Panc1 (cell line): ENCODE results near the gene ADAP2.

Experiments used
- CTCF ChIP-seq: fragments of 450-650 bp; IDR thresholded peaks from 2 replicates; pipeline ENCODE4 v1.5.1; 2017; ENCODE audit warnings: mild to moderate bottlenecking
- POLR2AphosphoS5 ChIP-seq: IDR thresholded peaks from 2 replicates; pipeline ENCODE4 v1.6.1; 2012; ENCODE audit warnings: mild to moderate bottlenecking, low read depth, low read length, moderate library complexity
- SIN3A ChIP-seq: IDR thresholded peaks from 2 replicates; pipeline ENCODE4 v1.6.1; 2012; ENCODE audit warnings: low read depth, mild to moderate bottlenecking, low read length, moderate library complexity, borderline replicate concordance; ENCODE audit not compliant: insufficient read depth
- TCF7L2 ChIP-seq: IDR thresholded peaks from 2 replicates; pipeline ENCODE4 v1.6.1; 2011; ENCODE audit warnings: mild to moderate bottlenecking, low read depth, low read length, inconsistent platforms
- TF ChIP-seq, protein P1 (sequence below), 2 experiments: IDR thresholded peaks; 2 replicates each; pipeline ENCODE4 v1.6.1; 2011 to 2012; ENCODE audit warnings: low read depth in 2 of 2, control low read depth in 1 of 2, low read length in 1 of 2, mild to moderate bottlenecking in 1 of 2, moderate library complexity in 1 of 2; ENCODE audit not compliant: insufficient read depth in 1 of 2

DNA sequence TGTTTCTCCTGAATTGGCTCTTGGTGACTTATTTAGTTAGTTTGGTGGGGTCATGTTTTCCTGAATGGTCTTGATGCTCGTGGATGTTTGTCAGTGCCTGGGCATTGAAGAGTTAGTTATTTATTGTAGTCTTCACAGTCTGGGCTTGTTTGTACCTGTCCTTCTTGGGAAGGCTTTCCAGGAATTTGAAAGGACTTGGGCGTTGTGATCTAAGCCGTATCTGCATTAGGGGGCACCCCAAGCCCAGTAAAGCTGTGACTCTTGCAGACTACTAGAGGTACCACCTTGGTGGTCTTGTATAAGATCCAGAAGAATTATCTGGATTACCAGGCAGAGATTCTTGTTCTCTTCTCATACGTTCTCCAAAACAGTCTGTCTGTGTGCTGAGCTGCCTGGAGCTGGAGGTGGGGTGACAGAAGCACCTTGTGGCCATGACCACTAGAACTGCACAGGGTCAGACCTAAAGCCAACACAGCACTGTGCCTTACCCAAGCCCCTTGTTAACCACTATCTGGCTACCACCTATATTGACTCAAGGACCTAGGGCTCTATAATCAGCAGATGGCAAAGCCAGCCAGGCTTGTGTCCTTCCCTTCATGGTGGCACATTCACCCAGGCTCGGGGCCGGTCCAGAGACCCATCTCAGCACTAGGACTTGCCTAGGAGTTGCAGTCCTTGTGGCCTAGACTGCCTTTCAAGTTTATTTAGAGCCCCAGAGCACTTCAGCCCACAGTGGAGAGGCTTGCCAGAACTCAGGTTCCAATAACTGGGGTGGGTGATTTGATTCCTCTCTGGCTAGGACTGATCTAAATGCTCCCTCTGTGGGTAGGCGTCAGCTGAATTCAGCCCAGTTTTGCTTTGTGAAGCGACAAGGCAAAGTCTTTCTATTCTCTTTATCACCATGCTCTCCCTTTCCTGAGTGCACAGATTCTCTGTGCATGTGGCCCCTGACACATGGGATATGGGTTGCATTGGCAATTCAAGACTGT is 60.1 kb downstream of the ADAP2 start:
- TF ChIP-seq CTCF: no peak
- no peak for TF ChIP-seq POLR2AphosphoS5
- TF ChIP-seq, protein P1, sequence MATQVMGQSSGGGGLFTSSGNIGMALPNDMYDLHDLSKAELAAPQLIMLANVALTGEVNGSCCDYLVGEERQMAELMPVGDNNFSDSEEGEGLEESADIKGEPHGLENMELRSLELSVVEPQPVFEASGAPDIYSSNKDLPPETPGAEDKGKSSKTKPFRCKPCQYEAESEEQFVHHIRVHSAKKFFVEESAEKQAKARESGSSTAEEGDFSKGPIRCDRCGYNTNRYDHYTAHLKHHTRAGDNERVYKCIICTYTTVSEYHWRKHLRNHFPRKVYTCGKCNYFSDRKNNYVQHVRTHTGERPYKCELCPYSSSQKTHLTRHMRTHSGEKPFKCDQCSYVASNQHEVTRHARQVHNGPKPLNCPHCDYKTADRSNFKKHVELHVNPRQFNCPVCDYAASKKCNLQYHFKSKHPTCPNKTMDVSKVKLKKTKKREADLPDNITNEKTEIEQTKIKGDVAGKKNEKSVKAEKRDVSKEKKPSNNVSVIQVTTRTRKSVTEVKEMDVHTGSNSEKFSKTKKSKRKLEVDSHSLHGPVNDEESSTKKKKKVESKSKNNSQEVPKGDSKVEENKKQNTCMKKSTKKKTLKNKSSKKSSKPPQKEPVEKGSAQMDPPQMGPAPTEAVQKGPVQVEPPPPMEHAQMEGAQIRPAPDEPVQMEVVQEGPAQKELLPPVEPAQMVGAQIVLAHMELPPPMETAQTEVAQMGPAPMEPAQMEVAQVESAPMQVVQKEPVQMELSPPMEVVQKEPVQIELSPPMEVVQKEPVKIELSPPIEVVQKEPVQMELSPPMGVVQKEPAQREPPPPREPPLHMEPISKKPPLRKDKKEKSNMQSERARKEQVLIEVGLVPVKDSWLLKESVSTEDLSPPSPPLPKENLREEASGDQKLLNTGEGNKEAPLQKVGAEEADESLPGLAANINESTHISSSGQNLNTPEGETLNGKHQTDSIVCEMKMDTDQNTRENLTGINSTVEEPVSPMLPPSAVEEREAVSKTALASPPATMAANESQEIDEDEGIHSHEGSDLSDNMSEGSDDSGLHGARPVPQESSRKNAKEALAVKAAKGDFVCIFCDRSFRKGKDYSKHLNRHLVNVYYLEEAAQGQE (IDR thresholded peaks at IDR 0.05; ENCODE audit: insufficient read depth in 1 of 2, low read depth in 2 of 2, low read length in 1 of 2): no peak
- no peak for TF ChIP-seq TCF7L2
- no peak for TF ChIP-seq SIN3A
